HG03457 (cell line): ENCODE data around the gene EPAS1.

ENCODE experiments used
- ATAC-seq: cut with Tn5 transposase; IDR thresholded peaks from one replicate; pipeline ENCODE4 v1.9.1; 2021; ENCODE audit warnings: moderate number of reproducible peaks; ENCODE audit not compliant: unreplicated experiment

EPAS1 gene

DNA sequence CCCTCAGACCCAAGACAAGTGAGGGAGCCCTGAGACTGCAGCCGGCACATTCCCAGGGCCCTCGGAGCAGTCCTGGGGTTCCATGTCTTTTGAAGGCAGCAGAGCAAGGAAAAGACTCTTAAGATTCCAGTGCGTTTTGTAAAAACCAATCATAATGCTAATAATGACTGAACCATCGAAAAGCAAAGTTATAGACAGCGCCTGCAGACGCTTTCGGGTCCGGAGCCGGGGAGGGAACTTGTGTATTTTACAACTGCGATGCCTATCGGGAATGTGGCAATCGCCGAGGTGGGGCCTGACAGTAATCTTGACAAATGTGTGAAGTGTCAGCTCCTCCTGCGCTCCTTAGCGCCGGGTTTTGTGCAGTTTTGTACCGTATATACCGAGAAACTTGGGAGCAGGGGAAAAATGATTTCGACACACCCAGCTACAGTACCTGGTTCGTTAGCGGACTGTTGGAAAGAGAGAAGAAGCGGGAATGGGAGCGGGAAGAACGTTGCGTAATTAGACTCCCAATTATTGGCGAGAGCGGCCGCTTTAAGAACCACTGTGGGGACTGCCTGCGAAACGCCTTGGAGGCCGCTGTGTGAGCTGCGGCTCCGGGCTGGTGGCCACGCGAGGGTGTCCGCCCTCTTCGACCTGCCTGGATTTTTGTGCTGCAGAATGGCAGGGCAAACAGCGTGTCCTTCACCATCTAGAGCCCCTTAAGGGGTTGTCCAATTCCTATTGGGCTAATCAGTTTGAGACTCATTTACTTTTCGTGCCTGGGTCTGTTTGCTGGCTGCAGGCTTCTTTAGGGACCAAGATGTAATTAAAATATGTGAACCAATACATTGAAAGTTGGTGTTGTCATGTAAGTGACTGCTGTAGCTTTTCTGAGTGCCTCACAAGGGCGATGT lies 2.4 kb downstream of the EPAS1 start:
- no peak for ATAC-seq

- no peak for ATAC-seq
Observed at GRCh38 chr2:46300406-46300832, 3.2 kb downstream of the EPAS1 start.

DNA sequence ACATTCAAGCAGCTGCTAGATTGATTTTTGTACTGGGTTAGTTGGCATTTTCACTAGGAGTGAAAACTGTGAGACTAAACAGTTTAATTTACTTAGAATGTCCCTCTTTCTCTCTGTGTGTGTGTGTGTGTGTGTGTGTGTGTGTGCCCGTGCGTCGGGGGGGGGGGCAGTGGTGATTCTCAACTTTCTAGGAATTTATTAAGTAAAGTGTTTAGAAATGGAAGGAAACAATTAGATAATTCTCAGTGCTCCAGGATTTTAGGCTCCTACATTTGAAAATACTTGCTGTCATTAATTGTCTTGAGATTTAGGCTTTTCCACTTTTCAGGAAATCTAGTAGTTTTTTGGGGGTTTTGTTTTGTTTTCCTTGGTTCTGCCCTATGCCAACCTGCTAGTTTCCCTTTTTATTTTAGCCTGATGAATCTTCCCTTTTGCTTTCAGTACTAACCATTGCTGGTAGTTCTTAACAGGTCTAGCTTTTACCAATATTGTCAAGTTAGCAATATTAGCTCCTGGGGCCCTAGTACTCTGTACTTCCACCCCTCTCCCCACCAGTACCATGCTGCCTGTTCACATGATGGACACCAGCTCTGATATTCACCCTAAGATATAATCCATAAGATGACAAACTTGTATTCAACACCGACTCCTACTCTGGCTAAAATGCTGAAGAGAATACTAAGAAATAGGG lies 4.9 kb downstream of the EPAS1 start:
- no peak for ATAC-seq

DNA sequence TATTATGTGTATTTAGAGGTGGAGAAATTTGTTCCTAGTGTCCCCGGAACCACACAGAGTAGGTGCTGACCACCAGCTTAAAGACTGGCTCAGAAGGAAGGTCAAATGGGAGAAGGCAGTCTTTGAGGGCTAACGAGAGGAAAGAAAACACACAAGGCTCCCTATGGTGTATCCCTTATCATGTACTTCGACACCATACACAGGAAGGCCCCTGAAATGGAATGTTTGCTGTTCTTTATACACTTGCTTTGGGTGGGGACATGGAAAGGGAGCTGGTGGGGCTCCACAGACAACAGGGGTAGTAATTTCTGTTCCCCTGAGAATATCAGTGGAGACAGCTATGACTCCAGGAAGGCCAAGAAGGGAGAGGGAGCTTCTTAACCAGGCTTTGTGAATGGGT lies 6.0 kb downstream of the EPAS1 start:
- no peak for ATAC-seq

DNA sequence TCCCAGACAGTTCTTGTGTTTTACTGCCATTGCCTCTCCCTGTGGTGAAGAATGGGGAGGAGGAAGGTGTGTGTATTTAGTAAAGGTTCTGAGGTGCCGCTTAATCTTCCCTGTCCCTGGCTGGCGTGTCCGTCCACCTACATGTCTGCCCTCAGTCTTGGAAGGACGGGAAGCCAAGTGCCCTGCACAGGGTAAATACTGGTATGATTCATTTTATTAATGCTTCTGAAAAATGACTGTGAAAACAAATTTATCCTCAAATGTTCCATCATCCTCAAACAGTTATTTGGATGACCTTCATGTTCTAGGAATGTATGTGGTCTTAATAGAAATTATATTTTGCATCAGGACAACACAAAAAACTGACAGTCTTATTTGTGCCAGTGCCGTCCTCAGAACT lies 6.6 kb downstream of the EPAS1 start:
- ATAC-seq = no peak

DNA sequence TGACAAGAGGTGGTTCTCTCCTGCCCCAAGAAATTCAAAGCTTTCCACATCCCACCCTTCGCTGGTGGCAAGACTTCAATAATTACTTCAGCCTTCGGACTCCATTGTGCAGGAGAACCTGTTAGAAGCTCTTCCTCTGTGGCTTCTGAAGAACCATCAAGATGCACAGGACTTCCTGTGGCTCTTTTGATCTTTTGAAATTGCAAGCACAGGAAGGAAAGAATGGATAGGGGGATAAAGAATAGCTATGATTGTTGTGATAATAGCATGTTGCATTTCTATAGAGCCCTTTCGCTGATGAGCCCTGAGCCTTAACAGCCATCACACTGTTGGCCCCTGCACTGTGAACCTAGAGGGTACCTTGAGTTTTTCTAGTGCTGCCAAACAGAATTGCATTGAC lies 7.4 kb downstream of the EPAS1 start:
- no peak for ATAC-seq

DNA sequence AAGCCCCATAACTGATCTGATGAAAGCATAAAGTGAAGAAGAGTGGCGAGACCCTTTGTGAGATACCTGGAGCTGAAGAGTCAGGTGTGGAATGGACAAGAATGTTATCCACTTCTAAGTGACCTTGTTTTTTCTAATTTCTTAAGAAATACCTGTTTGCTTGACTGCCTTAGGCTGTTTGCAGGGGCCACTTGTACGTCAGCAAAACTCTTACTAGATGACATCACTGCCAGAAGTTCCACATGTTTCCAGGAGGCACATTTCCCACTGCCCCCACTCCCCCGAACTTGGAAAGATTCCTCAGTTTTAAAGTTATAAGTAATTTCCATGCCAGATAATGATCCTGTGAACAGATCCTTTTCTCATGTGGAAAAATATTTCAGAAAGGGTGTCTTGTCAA lies 8.0 kb downstream of the EPAS1 start:
- ATAC-seq = no peak

GRCh38 chr2:46305767-46306166 lies 8.6 kb downstream of the EPAS1 start:
- no peak for ATAC-seq

DNA sequence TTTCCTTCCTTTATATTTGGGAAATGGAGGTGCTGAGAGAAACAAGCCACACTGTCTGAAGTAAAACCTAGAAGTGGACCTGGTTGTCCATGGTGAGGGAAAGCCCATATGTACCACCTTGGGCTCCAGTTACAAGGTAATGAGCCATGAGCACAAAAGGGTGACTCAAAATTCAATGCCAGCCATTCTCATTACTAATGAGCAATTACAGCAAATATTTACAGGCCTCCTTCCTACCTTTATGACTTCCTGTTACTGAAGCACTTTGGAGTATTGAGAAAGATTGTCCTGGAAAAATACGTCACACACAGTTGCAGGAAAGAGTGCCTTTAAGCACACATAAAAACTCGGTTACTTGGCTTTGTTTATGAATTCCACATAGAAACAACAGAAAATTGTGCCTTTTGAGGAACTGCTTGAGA lies 9.1 kb downstream of the EPAS1 start:
- ATAC-seq = no peak

- ATAC-seq = no peak
Observed at GRCh38 chr2:46306988-46307655, 9.9 kb downstream of the EPAS1 start.

DNA sequence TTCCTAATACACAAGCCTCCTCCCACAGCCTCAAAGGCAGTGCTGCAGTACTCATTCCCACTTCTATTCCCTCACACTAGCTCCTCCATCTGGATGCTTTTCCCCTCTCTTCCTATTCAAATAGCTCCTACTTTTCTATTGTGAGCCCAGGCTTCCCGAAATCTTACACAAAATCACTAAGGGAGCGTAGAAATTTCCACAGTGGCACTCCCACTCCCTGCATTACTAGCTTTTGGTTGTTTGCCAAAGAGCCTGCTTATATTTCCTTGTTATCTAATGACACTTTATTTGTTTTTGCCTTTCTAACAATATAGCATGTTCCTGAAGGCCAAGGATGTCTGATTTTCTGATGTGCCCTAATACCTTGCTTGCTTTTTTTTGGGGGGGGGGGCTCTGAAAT lies 10.9 kb downstream of the EPAS1 start:
- ATAC-seq = no peak

DNA sequence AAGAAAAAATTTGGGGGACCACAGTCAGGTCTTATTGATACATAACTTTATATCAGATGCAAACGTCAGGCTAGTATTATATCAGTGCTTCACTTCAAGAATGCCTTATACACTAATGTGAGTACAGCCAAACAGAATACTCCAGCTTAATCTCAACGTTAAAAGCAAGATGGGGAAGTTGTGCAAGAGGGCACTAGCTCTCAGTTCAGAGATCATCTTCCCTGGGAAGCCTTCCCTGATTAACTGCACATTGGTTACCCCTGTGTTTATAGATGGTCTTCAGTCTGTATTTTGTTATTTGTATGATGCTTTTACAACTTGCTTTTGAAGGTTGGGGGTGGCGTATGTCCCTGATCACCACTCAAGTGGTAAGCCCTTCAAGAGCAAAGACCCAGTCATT lies 11.4 kb downstream of the EPAS1 start:
- no peak for ATAC-seq

DNA sequence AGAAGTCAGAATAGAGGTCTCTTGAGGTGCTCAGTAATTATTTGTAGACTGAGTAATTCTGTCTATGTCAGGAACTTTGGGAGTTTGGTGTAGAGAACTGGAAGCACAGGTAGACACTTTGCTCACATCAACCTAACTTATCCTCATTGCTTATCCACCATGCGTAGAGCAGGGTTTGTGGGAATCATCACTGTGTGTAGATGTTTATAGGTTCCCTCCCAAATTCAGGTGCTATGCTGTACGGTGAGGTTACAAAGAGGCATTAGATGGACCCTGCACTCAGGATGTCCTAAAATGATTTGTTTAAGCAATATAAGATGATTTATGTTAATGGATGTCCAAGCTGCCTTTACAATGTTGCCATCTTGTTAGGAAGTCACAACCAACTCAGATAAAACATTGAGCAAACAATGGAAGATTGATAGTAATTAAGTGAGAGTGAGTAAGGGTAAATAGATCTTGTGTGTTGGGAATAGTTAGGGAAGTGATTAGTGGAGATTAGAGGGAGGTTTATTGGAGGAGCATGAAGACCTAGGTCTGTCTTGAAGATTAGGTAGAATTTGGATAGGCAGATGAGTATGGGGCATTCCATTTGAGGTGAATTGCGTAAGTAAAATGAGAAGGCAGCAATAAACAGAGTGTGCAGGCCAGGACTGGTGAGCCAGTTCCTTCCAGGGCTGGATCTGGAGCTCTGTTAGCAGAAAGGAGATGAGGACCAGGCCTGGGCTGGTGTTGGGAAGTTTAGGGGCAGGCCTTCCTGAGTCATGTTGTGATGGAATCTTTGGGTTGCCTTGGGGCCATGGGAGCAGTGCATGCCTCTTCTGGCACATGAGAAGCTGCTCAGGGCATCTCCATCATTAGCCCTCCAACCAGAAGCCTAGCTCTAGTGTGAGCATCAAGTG lies 12.1 kb downstream of the EPAS1 start:
- ATAC-seq = no peak

GRCh38 chr2:46310446-46310845 lies 13.2 kb downstream of the EPAS1 start:
- no peak for ATAC-seq

- no peak for ATAC-seq
Observed at GRCh38 chr2:46311651-46312223, 14.5 kb downstream of the EPAS1 start.

- ATAC-seq = no peak
Observed at GRCh38 chr2:46313063-46313462, 15.9 kb downstream of the EPAS1 start.

- no peak for ATAC-seq
Observed at GRCh38 chr2:46314065-46314835, 17.0 kb downstream of the EPAS1 start.

DNA sequence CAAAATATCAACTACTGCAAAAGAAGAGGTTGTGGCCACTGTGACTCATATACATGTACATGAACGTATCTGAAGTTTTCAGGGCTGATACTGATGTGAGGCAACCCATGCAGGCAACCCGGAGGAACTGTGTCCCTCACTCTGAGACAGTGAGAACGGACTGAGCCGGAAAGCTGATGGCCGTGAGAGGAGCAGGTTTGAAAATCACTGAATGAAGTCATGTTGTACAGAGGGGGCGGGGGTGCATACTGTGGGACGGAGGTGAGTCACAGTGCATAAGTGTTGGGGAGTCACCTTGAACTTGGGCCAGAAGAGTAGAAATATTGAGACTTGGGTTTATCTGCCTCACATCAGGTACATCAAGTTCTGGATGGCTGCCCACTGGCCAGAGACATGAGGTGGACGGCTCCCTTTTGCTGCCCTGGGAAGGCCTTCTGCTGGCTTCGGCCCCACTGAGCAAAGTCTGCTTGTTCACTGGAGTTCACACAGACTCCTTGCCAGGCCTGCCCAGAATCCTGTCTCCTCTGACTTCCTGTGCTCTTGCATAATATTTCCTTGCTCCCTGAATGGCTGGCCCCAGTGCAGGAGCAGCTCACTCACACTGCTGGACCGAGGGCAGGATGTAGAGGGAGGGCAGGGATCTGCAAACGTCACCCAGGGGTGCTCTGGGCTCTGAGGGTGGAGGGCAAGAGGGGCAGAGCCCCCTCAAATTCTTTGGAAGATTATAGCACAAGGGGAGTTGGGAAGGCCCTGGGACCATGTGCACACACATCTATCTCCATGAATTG lies 18.1 kb downstream of the EPAS1 start:
- ATAC-seq = no peak

GRCh38 chr2:46317094-46317486 lies 19.9 kb downstream of the EPAS1 start:
- ATAC-seq = no peak
